Activated T-cell treated with anti-CD3 and anti-CD28 coated beads, Interleukin-2, amount 50 U/mL, for 24 hours (primary cell): ENCODE measurements around the gene FANCF.
A peak's percentile ranks its signal among the peaks of the same experiment; 100 is the strongest.

Experiments
- DNase-seq: peaks from one replicate; pipeline ENCODE4 v3.0.0-alpha.2; 2020
- H3K27ac Mint-ChIP-seq: 2 replicates; pipeline ENCODE4 v1.8.0; 2020; ENCODE audit warnings: mild to moderate bottlenecking, mixed read lengths
- H3K27me3 Mint-ChIP-seq: 2 replicates; pipeline ENCODE4 v1.8.0; 2020; ENCODE audit warnings: mixed read lengths
- H3K36me3 Mint-ChIP-seq: 2 replicates; pipeline ENCODE4 v1.8.0; 2020; ENCODE audit warnings: low read depth, mixed read lengths
- H3K4me1 Mint-ChIP-seq: 2 replicates; pipeline ENCODE4 v1.8.0; 2020; ENCODE audit warnings: low read depth, mixed read lengths
- H3K4me3 Mint-ChIP-seq: 2 replicates; pipeline ENCODE4 v1.8.0; 2020; ENCODE audit warnings: mild to moderate bottlenecking, moderate library complexity, mixed read lengths
- H3K9me3 Mint-ChIP-seq: 2 replicates; pipeline ENCODE4 v1.8.0; 2020; ENCODE audit warnings: mixed read lengths

Gene FANCF

GRCh38 chr11:22640862-22641261, 15.2 kb upstream of the FANCF start:
- H3K27me3 Mint-ChIP-seq, result no peaks in the 10 kb centered on the region
- H3K4me3 Mint-ChIP-seq, result no peak overlapping the region
- H3K9me3 Mint-ChIP-seq, result no peaks in the 10 kb centered on the region
- no peak for DNase-seq
- no peaks in the 10 kb centered on the region for H3K4me1 Mint-ChIP-seq
- H3K27ac Mint-ChIP-seq, result no peak overlapping the region
- no peaks in the 10 kb centered on the region for H3K36me3 Mint-ChIP-seq

DNA sequence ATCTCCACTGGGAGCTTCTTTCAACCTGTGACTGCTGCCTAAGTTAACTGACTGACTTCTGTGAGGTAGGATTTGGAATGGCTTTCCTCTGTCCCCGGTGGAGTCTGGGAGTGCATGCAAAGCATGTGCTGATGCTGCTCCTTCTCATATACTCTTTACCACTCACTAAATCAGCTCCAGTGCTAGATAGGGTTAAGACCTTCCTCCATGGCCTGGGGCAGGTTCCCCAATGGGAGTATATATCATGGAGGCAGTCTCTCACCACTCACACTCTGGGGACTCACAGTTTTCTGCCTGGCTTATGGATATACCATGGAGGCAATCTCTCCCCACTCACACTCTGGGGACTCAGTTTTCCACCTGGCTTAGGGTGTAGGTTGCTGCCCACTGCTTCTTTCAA, 10.1 kb upstream of the FANCF start:
- Mint-ChIP-seq H3K9me3 (no peaks in the 10 kb centered on the region), H3K36me3 (no peaks in the 10 kb centered on the region), H3K4me1 (no peaks in the 10 kb centered on the region), H3K4me3 (no peak overlapping the region), H3K27ac (no peak overlapping the region), H3K27me3 (no peaks in the 10 kb centered on the region)
- DNase-seq, result no peak

DNA sequence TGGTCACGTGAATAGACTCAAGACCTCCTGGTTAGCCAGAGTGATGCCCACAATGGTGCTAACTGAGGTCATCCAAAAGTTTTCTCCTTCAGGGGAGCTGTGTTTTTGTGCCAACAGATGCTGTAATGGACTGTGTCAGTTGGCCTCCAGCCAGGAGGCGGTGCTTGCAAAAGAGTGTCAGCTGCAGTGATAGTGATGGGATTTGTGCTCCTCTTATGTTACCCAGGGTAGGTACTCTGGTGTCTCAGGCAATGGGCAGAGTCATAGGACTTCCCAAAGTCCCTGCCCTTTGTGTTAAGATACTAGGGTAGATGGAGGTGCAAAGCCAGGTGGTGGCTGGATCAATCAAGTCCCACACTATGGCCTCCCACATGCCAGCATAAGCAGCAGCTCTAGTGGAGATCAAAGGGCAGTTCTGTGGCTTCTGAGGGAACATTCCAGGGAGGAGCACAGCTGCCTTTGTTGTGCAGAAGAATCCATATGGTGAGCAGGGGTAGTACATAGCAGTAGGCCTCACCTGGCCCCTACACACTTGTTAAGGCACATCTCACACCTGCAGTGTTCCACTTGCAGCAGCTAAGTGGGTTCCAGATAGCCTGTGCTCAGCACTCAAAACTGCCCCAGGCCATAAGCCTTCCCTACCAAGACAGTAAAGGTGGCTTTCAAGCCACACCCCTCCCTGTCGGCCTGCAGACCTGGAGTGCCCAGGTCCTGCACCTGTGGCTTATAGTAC, 9.4 kb upstream of the FANCF start:
- Mint-ChIP-seq H3K9me3 (no peaks in the 10 kb centered on the region), H3K27ac (no peak overlapping the region), H3K4me1 (no peaks in the 10 kb centered on the region)

GRCh38 chr11:22633354-22633902, 7.8 kb upstream of the FANCF start:
- H3K4me1 Mint-ChIP-seq, result no peaks in the 10 kb centered on the region
- no peaks in the 10 kb centered on the region for H3K36me3 Mint-ChIP-seq
- H3K4me3 Mint-ChIP-seq, result no peak overlapping the region
- no peaks in the 10 kb centered on the region for H3K27me3 Mint-ChIP-seq
- no peak for DNase-seq
- no peaks in the 10 kb centered on the region for H3K9me3 Mint-ChIP-seq
- H3K27ac Mint-ChIP-seq, result no peak overlapping the region

More for the DNA sequence above, 9.4 kb upstream of the FANCF start:
- H3K36me3 Mint-ChIP-seq, result no peaks in the 10 kb centered on the region
- DNase-seq, result no peak
- no peaks in the 10 kb centered on the region for H3K27me3 Mint-ChIP-seq
- no peak overlapping the region for H3K4me3 Mint-ChIP-seq

GRCh38 chr11:22627421-22627820, 1.8 kb upstream of the FANCF start:
- no peak overlapping the region for H3K27ac Mint-ChIP-seq
- no peak for DNase-seq
- H3K9me3 Mint-ChIP-seq, result no peaks in the 10 kb centered on the region
- no peak overlapping the region for H3K4me3 Mint-ChIP-seq
- peaks cover 28% of the 10 kb centered on the region for H3K4me1 Mint-ChIP-seq
- no peaks in the 10 kb centered on the region for H3K27me3 Mint-ChIP-seq
- peaks cover 31% of the 10 kb centered on the region for H3K36me3 Mint-ChIP-seq

- peaks cover 34% of the 10 kb centered on the region for H3K4me1 Mint-ChIP-seq
- H3K27me3 Mint-ChIP-seq, result no peaks in the 10 kb centered on the region
- no peaks in the 10 kb centered on the region for H3K9me3 Mint-ChIP-seq
- H3K27ac Mint-ChIP-seq, result peak overlapping the region; percentile 99
- no peak for DNase-seq
- H3K36me3 Mint-ChIP-seq, result peaks cover 36% of the 10 kb centered on the region
- H3K4me3 Mint-ChIP-seq, result peak overlapping the region; percentile 98
These were observed 1.1 kb upstream of the FANCF start for GRCh38 chr11:22626573-22627239.

GRCh38 chr11:22624742-22625447, 728 bp downstream of the FANCF start:
- Mint-ChIP-seq H3K27ac (peak overlapping the region; percentile 99), H3K4me1 (peaks cover 38% of the 10 kb centered on the region), H3K9me3 (no peaks in the 10 kb centered on the region), H3K36me3 (peaks cover 54% of the 10 kb centered on the region), H3K27me3 (no peaks in the 10 kb centered on the region), H3K4me3 (peak overlapping the region; percentile 98)
- no peak for DNase-seq

- no peak for DNase-seq
- Mint-ChIP-seq H3K36me3 (peaks cover 35% of the 10 kb centered on the region), H3K27ac (no peak overlapping the region), H3K4me1 (peaks cover 15% of the 10 kb centered on the region), H3K4me3 (no peak overlapping the region), H3K9me3 (peaks cover 7% of the 10 kb centered on the region), H3K27me3 (no peaks in the 10 kb centered on the region)
These were observed 7.8 kb downstream of the FANCF start for GRCh38 chr11:22617868-22618267.

DNA sequence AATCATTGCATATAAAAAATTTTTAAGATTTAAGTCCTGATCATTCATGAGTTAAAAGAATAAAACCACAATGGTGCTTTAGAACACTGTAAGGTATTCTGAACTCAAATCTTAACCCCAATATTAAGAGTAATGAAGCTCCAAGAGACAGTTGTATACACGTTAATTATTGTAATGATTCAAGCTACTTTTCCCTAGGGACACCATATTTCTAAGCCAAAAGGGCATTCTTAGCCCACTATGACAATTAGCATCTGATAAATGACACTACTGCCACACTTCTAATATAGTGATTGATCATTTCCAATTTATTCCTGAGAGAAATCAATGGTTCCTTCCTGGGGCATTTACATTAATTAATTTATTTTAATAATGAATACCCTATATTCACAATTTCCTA, 21.7 kb downstream of the FANCF start:
- Mint-ChIP-seq H3K27ac (no peak overlapping the region), H3K36me3 (no peaks in the 10 kb centered on the region)

GRCh38 chr11:22602504-22602903, 23.1 kb downstream of the FANCF start:
- no peak for DNase-seq
- Mint-ChIP-seq H3K9me3 (no peaks in the 10 kb centered on the region), H3K27me3 (peaks cover 21% of the 10 kb centered on the region), H3K4me3 (no peak overlapping the region), H3K4me1 (no peaks in the 10 kb centered on the region), H3K36me3 (no peaks in the 10 kb centered on the region), H3K27ac (no peak overlapping the region)

More for the DNA sequence above, 21.7 kb downstream of the FANCF start:
- no peak overlapping the region for H3K4me3 Mint-ChIP-seq
- H3K9me3 Mint-ChIP-seq, result no peaks in the 10 kb centered on the region
- H3K4me1 Mint-ChIP-seq, result no peaks in the 10 kb centered on the region
- DNase-seq, result no peak
- peaks cover 21% of the 10 kb centered on the region for H3K27me3 Mint-ChIP-seq

DNA sequence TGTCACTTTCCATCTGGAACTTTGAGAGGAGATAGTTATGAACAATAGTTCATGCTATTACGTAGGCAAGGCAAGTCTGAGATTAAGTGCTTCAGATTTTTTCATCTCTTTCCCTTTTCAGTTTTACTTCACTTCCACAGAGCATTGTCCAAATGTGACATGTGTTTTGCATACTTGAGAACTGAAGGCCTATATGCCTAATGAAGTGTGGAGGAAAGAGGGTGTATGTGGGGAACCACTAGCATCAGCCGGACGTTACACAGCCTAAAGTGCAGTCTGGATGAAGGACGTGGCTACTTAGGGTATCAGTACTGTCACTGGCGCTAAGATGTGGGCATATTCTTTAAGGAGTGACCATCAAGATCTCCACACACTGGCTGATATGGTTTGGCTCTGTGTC, 26.2 kb downstream of the FANCF start:
- Mint-ChIP-seq H3K27ac (no peak overlapping the region), H3K27me3 (peaks cover 21% of the 10 kb centered on the region), H3K4me1 (peaks cover 4% of the 10 kb centered on the region), H3K4me3 (no peak overlapping the region), H3K36me3 (no peaks in the 10 kb centered on the region), H3K9me3 (no peaks in the 10 kb centered on the region)
- DNase-seq, result no peak

- H3K9me3 Mint-ChIP-seq, result peaks cover under 1% of the 10 kb centered on the region
- H3K27ac Mint-ChIP-seq, result no peak overlapping the region
- H3K4me3 Mint-ChIP-seq, result no peak overlapping the region
- H3K27me3 Mint-ChIP-seq, result peaks cover 24% of the 10 kb centered on the region
- H3K4me1 Mint-ChIP-seq, result peaks cover 4% of the 10 kb centered on the region
- H3K36me3 Mint-ChIP-seq, result no peaks in the 10 kb centered on the region
- DNase-seq, result no peak
These were observed 28.6 kb downstream of the FANCF start for GRCh38 chr11:22597062-22597461.

DNA sequence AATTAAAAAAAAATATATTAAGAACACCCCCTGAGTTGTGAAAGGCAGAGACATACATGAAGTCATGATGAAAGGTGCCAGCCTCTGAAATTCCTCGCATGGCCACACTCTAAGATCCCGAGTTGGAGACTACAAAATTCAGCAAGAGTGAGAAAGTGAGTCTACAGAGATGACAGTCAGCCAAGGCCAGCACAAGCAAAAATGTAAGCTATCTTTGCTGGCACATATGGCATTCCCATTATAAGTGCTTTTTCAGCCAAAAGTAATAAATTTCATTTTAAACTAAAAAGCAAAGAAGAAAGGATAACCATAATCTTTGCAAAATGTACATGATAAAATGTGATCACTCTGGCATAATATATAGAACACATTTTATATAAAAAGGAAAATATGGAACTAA, 40.6 kb downstream of the FANCF start:
- peaks cover 5% of the 10 kb centered on the region for H3K27me3 Mint-ChIP-seq
- no peak overlapping the region for H3K27ac Mint-ChIP-seq
- H3K4me1 Mint-ChIP-seq, result no peaks in the 10 kb centered on the region
- no peaks in the 10 kb centered on the region for H3K36me3 Mint-ChIP-seq
- H3K9me3 Mint-ChIP-seq, result no peaks in the 10 kb centered on the region
- no peak for DNase-seq
- no peak overlapping the region for H3K4me3 Mint-ChIP-seq

DNA sequence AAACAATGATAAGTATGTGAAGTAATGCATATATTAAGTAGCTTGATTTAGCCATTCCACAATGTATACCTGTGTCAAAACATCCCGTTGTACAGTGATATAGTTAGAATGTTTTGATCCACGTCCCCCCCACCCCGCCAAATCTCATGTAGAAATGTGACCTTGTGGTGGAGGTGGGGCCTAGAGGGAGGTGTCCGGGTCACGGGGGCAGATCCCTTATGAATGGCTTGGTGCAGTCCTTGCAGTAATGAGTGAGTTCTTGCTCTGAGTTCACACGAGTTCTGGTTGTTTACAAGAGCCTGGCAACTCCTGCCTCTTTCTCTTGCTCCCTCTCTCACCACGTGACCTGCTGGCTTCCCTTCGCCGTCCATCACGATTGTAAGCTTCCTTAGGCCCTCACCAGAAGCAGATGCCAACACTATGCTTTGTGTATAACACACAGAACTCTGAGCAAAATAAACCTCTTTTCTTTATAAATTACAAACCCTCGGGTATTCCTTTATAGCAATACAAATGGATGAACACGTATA, 41.6 kb downstream of the FANCF start:
- no peak overlapping the region for H3K27ac Mint-ChIP-seq

GRCh38 chr11:22582151-22582410, 43.5 kb downstream of the FANCF start:
- no peaks in the 10 kb centered on the region for H3K27me3 Mint-ChIP-seq
- no peak for DNase-seq
- no peaks in the 10 kb centered on the region for H3K36me3 Mint-ChIP-seq
- H3K9me3 Mint-ChIP-seq, result no peaks in the 10 kb centered on the region
- H3K4me3 Mint-ChIP-seq, result no peak overlapping the region
- H3K27ac Mint-ChIP-seq, result no peak overlapping the region
- H3K4me1 Mint-ChIP-seq, result peaks cover 3% of the 10 kb centered on the region

More for the DNA sequence above, 41.6 kb downstream of the FANCF start:
- H3K9me3 Mint-ChIP-seq, result no peaks in the 10 kb centered on the region
- peaks cover 4% of the 10 kb centered on the region for H3K27me3 Mint-ChIP-seq
- DNase-seq, result no peak
- no peaks in the 10 kb centered on the region for H3K36me3 Mint-ChIP-seq
- no peaks in the 10 kb centered on the region for H3K4me1 Mint-ChIP-seq
- no peak overlapping the region for H3K4me3 Mint-ChIP-seq
